AG09319 (cell line): Measurements from ENCODE around the gene CD81.

ENCODE experiments used
- DNase-seq: peaks from one replicate; pipeline ENCODE4 v3.0.0-alpha.2; 2010; ENCODE audit warnings: low read depth; ENCODE audit errors: extremely low read depth
- CTCF ChIP-seq: IDR thresholded peaks from 2 replicates; pipeline ENCODE4 v1.5.1; 2011; ENCODE audit warnings: low read depth, mild to moderate bottlenecking, inconsistent platforms, low read length, moderate library complexity

CD81 gene

GRCh38 chr11:2385156-2386151, 8.3 kb downstream of the CD81 start:
- no peak for DNase-seq
- TF ChIP-seq CTCF = no peak

DNA sequence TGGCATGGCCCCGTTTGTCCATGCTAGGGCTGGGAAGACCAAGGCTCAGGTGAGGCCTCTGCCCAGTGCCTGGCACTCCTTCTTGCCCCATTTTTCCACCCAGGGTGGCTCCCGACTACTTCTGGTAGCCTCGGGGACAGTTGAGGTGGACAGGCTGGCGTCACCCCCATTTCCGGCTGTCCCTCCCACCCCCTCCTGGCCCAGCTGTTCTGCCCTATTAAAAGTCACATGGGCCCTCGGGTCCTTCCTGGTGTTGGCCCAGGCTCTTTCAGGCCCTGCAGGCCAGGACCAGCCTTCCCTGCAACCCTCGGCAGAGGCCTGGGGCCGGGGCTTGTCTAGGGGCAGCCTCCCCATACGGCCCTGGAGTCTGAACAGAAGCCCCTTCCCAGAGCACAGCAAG, 9.5 kb downstream of the CD81 start:
- no peak for DNase-seq
- no peak for TF ChIP-seq CTCF

DNA sequence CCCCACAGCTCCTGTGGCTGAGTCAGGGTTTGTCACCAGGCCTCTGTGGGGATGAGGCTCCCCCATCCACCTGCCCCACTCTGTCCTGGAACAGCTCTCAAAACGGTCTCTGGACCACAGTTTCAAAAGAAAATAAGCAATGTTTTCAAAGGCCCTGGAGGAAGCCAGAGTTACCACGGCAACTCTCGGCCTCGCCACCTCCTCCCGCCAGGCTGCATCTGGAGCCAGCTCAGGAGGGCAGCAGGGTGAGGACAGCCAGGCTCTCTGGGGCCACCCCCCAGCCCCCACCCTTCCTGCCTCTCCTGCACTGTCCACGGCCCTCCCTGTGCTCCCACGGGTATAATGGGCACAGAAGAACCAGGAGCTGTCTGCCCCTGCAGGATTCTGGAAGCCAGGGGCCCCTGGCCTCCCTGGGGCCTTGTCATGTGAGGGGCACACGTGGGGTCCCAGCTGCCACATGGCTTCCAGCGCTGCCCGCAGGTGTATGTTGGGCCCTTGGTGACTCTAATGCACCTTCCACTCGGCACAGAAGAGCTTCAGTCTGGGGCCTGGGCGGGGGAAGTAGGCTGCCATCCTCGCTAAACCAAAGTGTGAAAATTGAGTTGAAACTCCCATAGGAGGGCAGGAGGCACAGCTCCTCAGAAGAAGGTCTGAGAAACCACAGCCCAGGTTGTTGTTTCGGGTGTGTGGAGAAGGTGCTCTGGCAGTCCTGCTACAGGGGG, 10.3 kb downstream of the CD81 start:
- no peak for DNase-seq
- TF ChIP-seq CTCF = no peak

DNA sequence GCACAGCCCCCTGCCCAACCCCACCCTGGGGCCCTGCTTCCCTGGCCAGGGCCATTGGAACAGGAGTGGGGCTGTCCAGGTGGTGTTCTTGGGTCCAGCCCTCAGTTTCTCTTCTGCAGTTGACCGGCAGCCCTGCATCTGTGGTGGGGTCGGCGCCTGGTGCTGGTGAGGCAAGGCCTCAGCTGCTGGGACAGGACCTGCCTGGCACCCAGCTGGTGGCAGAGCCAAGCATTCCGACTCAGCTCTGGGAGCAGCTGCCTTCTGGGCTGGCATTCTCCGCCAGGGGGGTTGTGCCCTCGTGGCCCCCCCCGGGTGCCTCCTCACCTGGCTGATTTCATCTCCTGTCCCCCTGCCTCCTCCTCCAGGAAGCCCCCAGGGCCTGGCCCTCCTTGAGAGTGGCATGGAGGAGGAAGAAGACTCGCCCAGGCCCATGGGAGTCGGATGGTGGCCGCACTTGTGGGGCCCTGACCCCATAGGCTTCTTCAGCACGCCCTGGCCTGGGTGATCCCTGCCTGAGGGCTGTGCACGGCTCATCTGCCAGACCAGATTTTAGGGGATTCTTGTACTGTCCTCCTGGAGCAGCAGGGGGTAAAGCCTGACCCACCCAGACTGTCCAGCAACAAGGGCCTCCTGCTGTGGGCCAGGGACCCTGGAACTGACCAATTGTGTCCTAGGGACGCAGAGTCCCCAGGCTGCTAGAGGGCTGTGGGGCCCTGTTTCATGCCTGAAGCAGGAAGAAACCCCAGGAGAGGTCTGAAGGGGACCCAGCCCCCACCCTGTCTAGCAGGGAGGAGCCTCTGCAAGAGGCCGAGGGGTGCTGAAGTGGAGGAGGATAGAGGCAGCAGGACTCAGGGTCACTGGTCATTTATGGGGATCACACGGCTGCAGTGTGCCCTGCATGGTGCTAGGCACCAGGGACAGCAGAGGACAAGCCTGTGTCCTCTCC, 11.6 kb downstream of the CD81 start:
- no peak for TF ChIP-seq CTCF
- DNase-seq = no peak

DNA sequence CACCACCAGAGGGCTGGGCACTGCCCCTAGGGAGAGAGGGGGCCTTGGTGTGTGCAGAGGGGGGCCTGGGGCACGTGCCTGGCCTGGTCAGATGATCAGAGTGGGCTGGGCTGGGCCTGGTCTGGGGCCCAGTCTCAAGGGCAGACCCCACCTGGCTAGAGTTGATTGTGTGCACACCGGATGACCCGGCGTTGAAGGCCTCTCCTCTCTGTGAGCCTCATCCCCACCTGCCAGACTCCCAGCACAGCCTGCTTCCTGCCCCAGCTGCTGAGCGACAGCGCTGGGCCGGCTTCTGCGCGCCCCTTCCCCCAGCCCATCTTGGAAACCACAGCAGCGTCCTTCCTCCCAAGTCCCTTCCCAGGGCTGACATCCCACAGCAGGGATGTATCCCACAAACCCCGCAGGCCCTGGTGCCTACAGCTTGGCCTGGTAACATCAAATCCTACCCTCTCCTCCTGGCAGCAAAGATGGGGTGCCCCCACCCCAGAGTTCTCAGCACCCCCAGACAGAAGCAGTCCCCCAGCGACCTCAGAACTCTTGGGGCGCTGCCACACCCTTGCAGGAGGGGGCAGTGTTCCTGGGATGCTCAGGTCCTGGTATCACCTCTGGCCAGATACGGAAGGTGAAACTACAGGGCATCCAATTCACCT, 12.4 kb downstream of the CD81 start:
- no peak for DNase-seq
- no peak for TF ChIP-seq CTCF

DNA sequence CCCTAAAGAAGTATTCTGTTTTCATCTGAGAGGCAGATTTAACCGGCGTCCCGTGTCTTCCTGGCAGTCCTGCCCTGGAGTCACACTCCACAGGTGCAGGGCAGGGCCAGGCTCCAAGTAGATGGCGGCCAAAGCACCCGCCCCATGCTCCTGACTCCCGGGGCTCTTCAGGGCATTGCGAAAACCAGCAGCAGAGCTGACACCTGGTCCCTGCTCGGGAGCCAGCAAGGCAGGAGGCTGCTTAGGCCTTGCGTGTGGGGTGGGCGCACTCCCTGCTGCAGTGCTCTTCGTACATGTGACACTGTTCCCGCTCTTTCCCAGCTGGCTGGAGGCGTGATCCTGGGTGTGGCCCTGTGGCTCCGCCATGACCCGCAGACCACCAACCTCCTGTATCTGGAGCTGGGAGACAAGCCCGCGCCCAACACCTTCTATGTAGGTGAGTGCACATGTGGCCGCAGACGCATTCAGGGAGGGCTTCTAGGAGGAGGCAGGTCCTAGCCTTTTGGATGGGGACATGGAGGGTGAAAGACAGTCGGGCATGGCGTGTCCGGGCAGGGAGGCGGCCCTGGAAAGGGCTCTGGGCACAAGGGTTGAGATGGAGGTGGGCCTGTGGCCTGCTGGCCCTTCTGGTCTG, 13.1 kb downstream of the CD81 start:
- no peak for DNase-seq
- no peak for TF ChIP-seq CTCF
